ENCODE results near the gene C11orf91.

C11orf91 gene

DNA sequence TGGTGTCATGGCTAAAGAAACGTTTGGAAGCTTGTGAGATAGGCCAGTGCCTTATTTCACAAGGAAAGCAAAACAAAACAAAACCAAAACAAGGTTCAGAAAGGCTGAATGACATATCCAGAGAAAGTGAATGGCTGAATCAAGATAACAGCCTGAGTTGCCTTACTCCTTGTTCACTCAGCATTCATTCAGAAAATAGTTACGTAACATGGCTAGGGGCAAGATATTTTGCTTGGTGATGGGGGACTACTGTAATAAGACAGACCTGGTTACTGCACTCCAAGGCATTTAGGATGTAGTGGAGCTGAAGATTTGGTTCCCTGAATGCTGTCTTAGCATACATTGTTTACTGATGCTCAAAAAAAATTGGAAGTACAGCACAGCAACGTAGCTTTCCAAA is 47.7 kb downstream of the C11orf91 start:
- TF ChIP-seq, protein P1, sequence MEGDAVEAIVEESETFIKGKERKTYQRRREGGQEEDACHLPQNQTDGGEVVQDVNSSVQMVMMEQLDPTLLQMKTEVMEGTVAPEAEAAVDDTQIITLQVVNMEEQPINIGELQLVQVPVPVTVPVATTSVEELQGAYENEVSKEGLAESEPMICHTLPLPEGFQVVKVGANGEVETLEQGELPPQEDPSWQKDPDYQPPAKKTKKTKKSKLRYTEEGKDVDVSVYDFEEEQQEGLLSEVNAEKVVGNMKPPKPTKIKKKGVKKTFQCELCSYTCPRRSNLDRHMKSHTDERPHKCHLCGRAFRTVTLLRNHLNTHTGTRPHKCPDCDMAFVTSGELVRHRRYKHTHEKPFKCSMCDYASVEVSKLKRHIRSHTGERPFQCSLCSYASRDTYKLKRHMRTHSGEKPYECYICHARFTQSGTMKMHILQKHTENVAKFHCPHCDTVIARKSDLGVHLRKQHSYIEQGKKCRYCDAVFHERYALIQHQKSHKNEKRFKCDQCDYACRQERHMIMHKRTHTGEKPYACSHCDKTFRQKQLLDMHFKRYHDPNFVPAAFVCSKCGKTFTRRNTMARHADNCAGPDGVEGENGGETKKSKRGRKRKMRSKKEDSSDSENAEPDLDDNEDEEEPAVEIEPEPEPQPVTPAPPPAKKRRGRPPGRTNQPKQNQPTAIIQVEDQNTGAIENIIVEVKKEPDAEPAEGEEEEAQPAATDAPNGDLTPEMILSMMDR (IDR thresholded peaks at IDR 0.05; ENCODE audit: insufficient read depth, low read length, poor library complexity, severe bottlenecking), result no peak
- TF ChIP-seq EZH2phosphoT487 (conservative IDR thresholded peaks at IDR 0.05; ENCODE audit: low read length), result no peak
- Histone ChIP-seq H3K9ac (ENCODE audit: low read length) (no peak overlapping the region), H4K20me1 (ENCODE audit: low read depth, low read length) (no peaks in the 10 kb centered on the region), H3K36me3 (ENCODE audit: low read length) (no peaks in the 10 kb centered on the region), H3F3A (ENCODE audit: insufficient read depth) (no peaks in the 10 kb centered on the region), H2AFZ (ENCODE audit: low read depth, low read length, severe bottlenecking) (no peak overlapping the region), H3K9me2 (replicated peaks; ENCODE audit: insufficient read depth, low read length) (no peaks in the 10 kb centered on the region), H3K4me3 (ENCODE audit: insufficient read depth, low read length, poor library complexity, severe bottlenecking) (no peak overlapping the region), H3K27me3 (ENCODE audit: low read length) (no peaks in the 10 kb centered on the region), H3K4me2 (ENCODE audit: low read depth, low read length, poor library complexity, severe bottlenecking) (no peak overlapping the region), H3K27ac (ENCODE audit: low read depth, low read length) (no peak overlapping the region), H3K79me2 (ENCODE audit: insufficient read depth, low read length) (no peaks in the 10 kb centered on the region), H3K9me3 (ENCODE audit: insufficient read depth, low read length) (no peaks in the 10 kb centered on the region)

DNA sequence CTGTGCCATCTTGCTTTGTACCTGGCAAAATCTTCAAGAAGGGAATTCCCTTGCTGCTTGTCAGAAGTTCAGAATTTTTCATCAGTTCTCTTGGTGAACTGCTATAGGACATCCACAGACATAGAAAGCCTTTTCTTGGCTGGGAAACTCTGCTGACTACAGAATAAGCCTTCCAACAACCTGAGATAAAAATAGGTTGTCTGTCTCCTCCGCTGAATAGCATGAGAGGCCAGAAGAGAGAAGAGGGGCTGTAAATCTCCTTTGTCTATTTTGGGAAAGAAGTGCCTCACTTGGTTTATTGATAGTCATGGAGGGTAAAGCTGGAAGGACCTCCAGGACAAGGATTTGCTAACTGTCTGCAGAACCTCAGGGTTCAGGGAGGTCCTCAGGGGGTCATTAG is 48.2 kb downstream of the C11orf91 start:
- Histone ChIP-seq H3K4me2 (ENCODE audit: low read depth, low read length, poor library complexity, severe bottlenecking) (no peak overlapping the region), H3K9ac (ENCODE audit: low read length) (no peak overlapping the region), H3K79me2 (ENCODE audit: insufficient read depth, low read length) (no peaks in the 10 kb centered on the region), H3K27ac (ENCODE audit: low read depth, low read length) (no peak overlapping the region), H3K36me3 (ENCODE audit: low read length) (no peaks in the 10 kb centered on the region), H3K4me3 (ENCODE audit: insufficient read depth, low read length, poor library complexity, severe bottlenecking) (no peak overlapping the region), H3F3A (ENCODE audit: insufficient read depth) (no peaks in the 10 kb centered on the region), H3K9me3 (ENCODE audit: insufficient read depth, low read length) (no peaks in the 10 kb centered on the region), H3K9me2 (replicated peaks; ENCODE audit: insufficient read depth, low read length) (no peaks in the 10 kb centered on the region), H4K20me1 (ENCODE audit: low read depth, low read length) (no peaks in the 10 kb centered on the region), H2AFZ (ENCODE audit: low read depth, low read length, severe bottlenecking) (no peak overlapping the region), H3K27me3 (ENCODE audit: low read length) (no peaks in the 10 kb centered on the region)
- TF ChIP-seq, protein P1 (IDR thresholded peaks at IDR 0.05; ENCODE audit: insufficient read depth, low read length, poor library complexity, severe bottlenecking), result no peak
- no peak for TF ChIP-seq EZH2phosphoT487 (conservative IDR thresholded peaks at IDR 0.05; ENCODE audit: low read length)

DNA sequence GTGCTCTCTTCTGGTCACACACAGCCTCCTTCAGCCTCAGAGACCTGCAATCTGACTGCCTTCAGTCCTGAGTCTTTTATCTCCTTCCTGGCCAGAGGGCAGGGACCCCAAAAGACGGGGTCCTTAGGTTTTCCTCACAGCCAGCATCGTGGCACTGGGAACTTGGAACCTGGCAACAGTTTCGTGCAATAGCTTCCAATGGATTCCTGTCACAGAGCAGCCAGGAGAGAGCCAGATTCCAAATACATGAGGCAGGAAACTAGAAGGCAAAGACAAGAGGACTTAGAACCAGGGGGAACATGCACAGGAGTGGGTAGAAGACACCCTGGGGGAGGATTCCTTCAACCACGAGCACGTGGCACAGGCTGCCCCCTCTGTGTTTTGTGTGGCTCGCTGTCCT is 48.6 kb downstream of the C11orf91 start:
- no peak overlapping the region for H3K4me2 ChIP-seq (ENCODE audit: low read depth, low read length, poor library complexity, severe bottlenecking)

More for the DNA sequence above, 48.6 kb downstream of the C11orf91 start:
- no peaks in the 10 kb centered on the region for H3K9me2 ChIP-seq (replicated peaks; ENCODE audit: insufficient read depth, low read length)
- no peaks in the 10 kb centered on the region for H3K79me2 ChIP-seq (ENCODE audit: insufficient read depth, low read length)
- no peak overlapping the region for H2AFZ ChIP-seq (ENCODE audit: low read depth, low read length, severe bottlenecking)
- H3K9me3 ChIP-seq (ENCODE audit: insufficient read depth, low read length), result no peaks in the 10 kb centered on the region
- H3K27ac ChIP-seq (ENCODE audit: low read depth, low read length), result no peak overlapping the region
- TF ChIP-seq EZH2phosphoT487 (conservative IDR thresholded peaks at IDR 0.05; ENCODE audit: low read length), result no peak
- TF ChIP-seq, protein P1 (IDR thresholded peaks at IDR 0.05; ENCODE audit: insufficient read depth, low read length, poor library complexity, severe bottlenecking), result no peak
- no peak overlapping the region for H3K4me3 ChIP-seq (ENCODE audit: insufficient read depth, low read length, poor library complexity, severe bottlenecking)
- H3K27me3 ChIP-seq (ENCODE audit: low read length), result no peaks in the 10 kb centered on the region
- H3K36me3 ChIP-seq (ENCODE audit: low read length), result no peaks in the 10 kb centered on the region
- H3F3A ChIP-seq (ENCODE audit: insufficient read depth), result no peaks in the 10 kb centered on the region
- no peak overlapping the region for H3K9ac ChIP-seq (ENCODE audit: low read length)
- no peaks in the 10 kb centered on the region for H4K20me1 ChIP-seq (ENCODE audit: low read depth, low read length)

Data from SU-DHL-6 (cell line).